OCI-LY1 (cell line): ENCODE results near the gene COBL.

Source experiments
- H2AFZ ChIP-seq: fragments of 200-600 bp; sonication (generic), shearing (Covaris generic); 2 replicates; pipeline ENCODE4 v1.6.0; 2014; ENCODE audit warnings: antibody characterized with exemption, mild to moderate bottlenecking, low read length
- H3F3A ChIP-seq: fragments of 200-600 bp; sonication (generic), shearing (Covaris generic); 2 replicates; pipeline ENCODE4 v1.6.0; 2014; ENCODE audit warnings: mild to moderate bottlenecking, antibody characterized with exemption, low read length, moderate library complexity; ENCODE audit not compliant: insufficient read depth
- H3K27ac ChIP-seq: fragments of 200-600 bp; sonication (generic); 2 replicates; pipeline ENCODE4 v1.5.1; 2014; ENCODE audit warnings: low read length, mixed run types, mild to moderate bottlenecking, low read depth; ENCODE audit not compliant: poor library complexity, severe bottlenecking
- H3K27me3 ChIP-seq: fragments of 200-600 bp; sonication (generic); 2 replicates; pipeline ENCODE4 v1.6.0; 2014; ENCODE audit warnings: antibody characterized with exemption, mild to moderate bottlenecking, low read length, moderate library complexity; ENCODE audit not compliant: insufficient read depth
- H3K36me3 ChIP-seq: fragments of 200-600 bp; sonication (generic); 2 replicates; pipeline ENCODE4 v1.6.1; 2014; ENCODE audit warnings: mild to moderate bottlenecking, antibody characterized with exemption, low read length, moderate library complexity, mixed read lengths; ENCODE audit not compliant: insufficient read depth
- H3K4me1 ChIP-seq: fragments of 200-600 bp; sonication (generic); 2 replicates; pipeline ENCODE4 v1.5.1; 2014; ENCODE audit warnings: mild to moderate bottlenecking, low read length, moderate library complexity; ENCODE audit not compliant: insufficient read depth, severe bottlenecking
- H3K4me2 ChIP-seq: fragments of 200-600 bp; sonication (generic), shearing (Covaris generic); 2 replicates; pipeline ENCODE4 v1.6.1; 2014; ENCODE audit warnings: low read length
- H3K4me3 ChIP-seq: fragments of 200-600 bp; sonication (generic); 2 replicates; pipeline ENCODE4 v1.5.1; 2014; ENCODE audit warnings: low read length, low read depth, mild to moderate bottlenecking, mixed read lengths; ENCODE audit not compliant: poor library complexity, severe bottlenecking
- H3K79me2 ChIP-seq: fragments of 200-600 bp; shearing (Covaris generic); 2 replicates; pipeline ENCODE4 v1.6.1; 2016; ENCODE audit warnings: mixed run types, low read length, mixed read lengths; ENCODE audit not compliant: insufficient read depth
- H3K9ac ChIP-seq: fragments of 200-600 bp; sonication (generic), shearing (Covaris generic); 2 replicates; pipeline ENCODE4 v1.6.1; 2014; ENCODE audit warnings: mild to moderate bottlenecking, low read length, mixed read lengths
- H3K9me2 ChIP-seq: fragments of 200-600 bp; sonication (generic), shearing (Covaris generic); 2 replicates; pipeline ENCODE4 v1.6.1; 2014; ENCODE audit warnings: low read depth, mild to moderate bottlenecking, low read length, mixed read lengths
- H3K9me3 ChIP-seq: fragments of 200-600 bp; shearing (Covaris generic); 2 replicates; pipeline ENCODE4 v1.6.1; 2014; ENCODE audit warnings: low read length, mixed read lengths
- H4K20me1 ChIP-seq: fragments of 200-600 bp; sonication (generic), shearing (Covaris generic); 2 replicates; pipeline ENCODE4 v1.6.0; 2016; ENCODE audit warnings: mild to moderate bottlenecking, low read length; ENCODE audit not compliant: insufficient read depth
- EZH2 ChIP-seq: fragments of 200-600 bp; sonication (generic), shearing (Covaris generic); IDR thresholded peaks from 2 replicates; pipeline ENCODE4 v1.8.0; 2017; ENCODE audit warnings: borderline replicate concordance, mixed run types, mild to moderate bottlenecking, antibody characterized with exemption, low read length, moderate library complexity, mixed read lengths
- TF ChIP-seq, protein P1 (sequence below): fragments of 200-600 bp; sonication (generic), shearing (Covaris generic); IDR thresholded peaks from 2 replicates; pipeline ENCODE4 v1.5.1; 2017; ENCODE audit warnings: mild to moderate bottlenecking, antibody characterized with exemption, low read length, moderate library complexity, mixed read lengths

COBL gene

DNA sequence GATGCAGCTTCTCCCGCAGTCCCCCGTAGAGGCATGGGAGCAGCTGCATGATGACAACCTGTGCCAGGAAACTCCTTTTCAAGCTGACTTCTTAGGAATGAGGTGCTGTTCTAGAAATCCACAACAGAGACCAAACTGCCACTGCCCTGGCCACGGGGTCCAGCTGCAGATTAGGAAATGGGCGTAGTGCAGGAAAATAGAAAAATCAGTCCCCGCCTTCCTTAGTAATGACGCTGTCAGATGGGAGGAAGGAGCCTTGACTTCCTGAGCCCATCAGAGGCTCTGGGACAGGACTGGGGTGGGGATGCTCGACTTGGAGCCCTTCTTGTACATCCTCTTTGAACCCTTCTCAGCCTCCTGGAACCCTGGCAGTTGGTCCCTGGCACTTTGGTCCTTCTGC lies 306.1 kb downstream of the COBL start:
- Histone ChIP-seq H3K9me2 (no peaks in the 10 kb centered on the region), H3K36me3 (no peaks in the 10 kb centered on the region), H2AFZ (no peak overlapping the region), H3K79me2 (no peaks in the 10 kb centered on the region), H3K4me1 (no peaks in the 10 kb centered on the region), H3K9me3 (no peaks in the 10 kb centered on the region), H3K9ac (no peak overlapping the region), H3K27ac (no peak overlapping the region), H3K4me2 (no peak overlapping the region), H4K20me1 (no peaks in the 10 kb centered on the region), H3K27me3 (no peaks in the 10 kb centered on the region), H3F3A (no peaks in the 10 kb centered on the region), H3K4me3 (no peak overlapping the region)
- TF ChIP-seq, protein P1, sequence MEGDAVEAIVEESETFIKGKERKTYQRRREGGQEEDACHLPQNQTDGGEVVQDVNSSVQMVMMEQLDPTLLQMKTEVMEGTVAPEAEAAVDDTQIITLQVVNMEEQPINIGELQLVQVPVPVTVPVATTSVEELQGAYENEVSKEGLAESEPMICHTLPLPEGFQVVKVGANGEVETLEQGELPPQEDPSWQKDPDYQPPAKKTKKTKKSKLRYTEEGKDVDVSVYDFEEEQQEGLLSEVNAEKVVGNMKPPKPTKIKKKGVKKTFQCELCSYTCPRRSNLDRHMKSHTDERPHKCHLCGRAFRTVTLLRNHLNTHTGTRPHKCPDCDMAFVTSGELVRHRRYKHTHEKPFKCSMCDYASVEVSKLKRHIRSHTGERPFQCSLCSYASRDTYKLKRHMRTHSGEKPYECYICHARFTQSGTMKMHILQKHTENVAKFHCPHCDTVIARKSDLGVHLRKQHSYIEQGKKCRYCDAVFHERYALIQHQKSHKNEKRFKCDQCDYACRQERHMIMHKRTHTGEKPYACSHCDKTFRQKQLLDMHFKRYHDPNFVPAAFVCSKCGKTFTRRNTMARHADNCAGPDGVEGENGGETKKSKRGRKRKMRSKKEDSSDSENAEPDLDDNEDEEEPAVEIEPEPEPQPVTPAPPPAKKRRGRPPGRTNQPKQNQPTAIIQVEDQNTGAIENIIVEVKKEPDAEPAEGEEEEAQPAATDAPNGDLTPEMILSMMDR, result no peak
- no peak for TF ChIP-seq EZH2

DNA sequence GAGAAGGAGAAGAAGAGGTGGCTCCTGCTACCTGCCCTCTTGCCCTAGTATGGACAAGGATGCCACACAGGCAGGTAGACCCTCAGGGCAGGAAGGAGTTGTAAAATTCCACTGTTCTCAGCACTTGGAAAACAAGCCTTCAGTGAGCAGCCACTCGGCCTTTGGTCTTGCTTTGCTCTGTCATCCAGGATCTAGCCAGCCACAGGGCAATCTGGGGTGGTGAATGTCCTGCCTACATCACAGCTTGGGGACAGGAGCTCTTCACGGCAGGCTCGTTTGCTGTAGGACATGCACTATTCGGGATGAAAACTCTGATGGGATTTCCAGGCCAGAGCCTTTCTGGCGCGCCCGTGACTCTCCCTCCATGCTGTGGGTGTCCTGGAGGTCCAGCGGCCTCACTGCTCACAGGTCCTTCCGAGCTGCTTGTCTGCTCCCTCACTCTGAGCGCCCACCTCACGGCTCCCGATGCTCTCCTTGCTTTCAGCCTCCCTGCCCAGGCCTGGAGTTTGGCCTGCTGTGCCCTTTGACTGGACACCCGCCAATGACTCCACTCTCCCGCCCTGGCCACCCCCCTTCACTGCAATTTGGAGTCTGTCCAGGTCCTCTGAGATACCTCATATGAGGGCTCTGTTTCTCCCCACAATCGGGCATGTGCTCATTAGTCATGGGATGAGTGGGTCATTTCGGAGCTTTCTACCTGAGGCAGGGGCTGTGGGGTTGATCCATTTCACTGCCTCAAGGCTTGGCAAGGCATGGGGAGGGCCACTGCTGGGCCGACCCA lies 306.7 kb downstream of the COBL start:
- Histone ChIP-seq H3K9ac (no peak overlapping the region), H3K79me2 (no peaks in the 10 kb centered on the region), H4K20me1 (no peaks in the 10 kb centered on the region), H3K27me3 (no peaks in the 10 kb centered on the region), H3K27ac (no peak overlapping the region), H3K4me2 (no peak overlapping the region), H2AFZ (no peak overlapping the region), H3K36me3 (no peaks in the 10 kb centered on the region), H3K9me2 (no peaks in the 10 kb centered on the region), H3K4me3 (no peak overlapping the region), H3K4me1 (no peaks in the 10 kb centered on the region), H3F3A (no peaks in the 10 kb centered on the region), H3K9me3 (no peaks in the 10 kb centered on the region)
- TF ChIP-seq, protein P1, result no peak
- TF ChIP-seq EZH2, result no peak

DNA sequence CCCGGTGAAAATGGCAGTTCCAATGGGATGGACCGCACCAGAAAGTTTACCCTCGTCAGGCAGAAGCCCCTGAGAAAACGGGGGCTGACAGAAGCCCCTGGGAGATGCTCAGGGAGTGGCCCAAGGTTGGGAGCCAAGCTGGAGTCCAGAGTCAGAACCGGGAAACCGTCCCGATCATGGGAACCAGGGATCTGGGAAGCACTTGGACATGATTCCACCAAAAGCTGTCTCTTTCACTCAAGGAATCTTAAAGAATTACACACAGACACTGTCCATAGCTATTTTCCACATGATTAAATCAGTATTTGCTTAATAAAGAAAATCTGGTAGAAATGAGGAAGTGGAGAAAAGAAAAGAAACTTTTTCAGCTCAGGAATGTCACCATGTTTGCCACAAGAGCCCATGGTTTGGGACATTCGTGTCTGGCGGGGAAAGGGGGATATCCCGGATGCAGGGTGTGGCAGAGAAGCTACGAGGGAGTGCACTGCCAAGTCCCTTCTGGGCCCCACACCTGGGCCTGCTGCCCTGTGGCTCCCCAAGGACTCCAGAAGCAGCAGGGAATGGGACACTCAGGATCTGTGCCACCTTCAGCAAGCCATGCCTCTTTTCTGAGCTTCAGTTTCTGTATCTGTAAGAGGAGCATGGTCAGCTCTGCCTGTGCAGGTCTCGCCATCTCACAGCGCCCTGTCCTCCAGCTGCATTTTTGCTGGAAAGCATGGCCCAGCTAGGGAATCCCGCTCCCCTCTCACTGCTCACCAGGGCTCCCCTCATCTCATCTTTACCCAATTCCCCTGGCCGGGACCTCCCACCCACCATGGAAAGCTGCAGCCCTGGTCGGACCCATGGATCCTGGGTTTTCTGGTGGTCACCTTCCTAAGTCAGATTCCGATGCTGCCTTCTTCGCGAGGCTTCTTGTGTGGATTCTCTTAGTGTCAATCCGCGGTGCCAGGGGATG lies 308.8 kb downstream of the COBL start:
- Histone ChIP-seq H3K27ac (no peak overlapping the region), H3K9me2 (no peaks in the 10 kb centered on the region), H2AFZ (no peak overlapping the region), H3K79me2 (no peaks in the 10 kb centered on the region), H3K4me2 (no peak overlapping the region), H3K4me3 (no peak overlapping the region), H3K9me3 (no peaks in the 10 kb centered on the region), H3F3A (no peaks in the 10 kb centered on the region), H3K36me3 (no peaks in the 10 kb centered on the region), H3K9ac (no peak overlapping the region), H3K27me3 (no peaks in the 10 kb centered on the region), H3K4me1 (no peaks in the 10 kb centered on the region), H4K20me1 (no peaks in the 10 kb centered on the region)
- no peak for TF ChIP-seq EZH2
- TF ChIP-seq, protein P1, result no peak
